Stimulated activated CD4-positive, alpha-beta T cell treated with anti-CD3 and anti-CD28 coated beads, Interleukin-1b, Interleukin-23, amount 100 ng/mL, for 1 hour (primary cell): Measurements from ENCODE around the gene SERPING1.

ENCODE experiments used
- DNase-seq, 2 donors: peaks; one replicate each; pipeline ENCODE4 v3.0.0-alpha.2; 2020; ENCODE audit warnings: low read depth in 2 of 2

Gene SERPING1

DNA sequence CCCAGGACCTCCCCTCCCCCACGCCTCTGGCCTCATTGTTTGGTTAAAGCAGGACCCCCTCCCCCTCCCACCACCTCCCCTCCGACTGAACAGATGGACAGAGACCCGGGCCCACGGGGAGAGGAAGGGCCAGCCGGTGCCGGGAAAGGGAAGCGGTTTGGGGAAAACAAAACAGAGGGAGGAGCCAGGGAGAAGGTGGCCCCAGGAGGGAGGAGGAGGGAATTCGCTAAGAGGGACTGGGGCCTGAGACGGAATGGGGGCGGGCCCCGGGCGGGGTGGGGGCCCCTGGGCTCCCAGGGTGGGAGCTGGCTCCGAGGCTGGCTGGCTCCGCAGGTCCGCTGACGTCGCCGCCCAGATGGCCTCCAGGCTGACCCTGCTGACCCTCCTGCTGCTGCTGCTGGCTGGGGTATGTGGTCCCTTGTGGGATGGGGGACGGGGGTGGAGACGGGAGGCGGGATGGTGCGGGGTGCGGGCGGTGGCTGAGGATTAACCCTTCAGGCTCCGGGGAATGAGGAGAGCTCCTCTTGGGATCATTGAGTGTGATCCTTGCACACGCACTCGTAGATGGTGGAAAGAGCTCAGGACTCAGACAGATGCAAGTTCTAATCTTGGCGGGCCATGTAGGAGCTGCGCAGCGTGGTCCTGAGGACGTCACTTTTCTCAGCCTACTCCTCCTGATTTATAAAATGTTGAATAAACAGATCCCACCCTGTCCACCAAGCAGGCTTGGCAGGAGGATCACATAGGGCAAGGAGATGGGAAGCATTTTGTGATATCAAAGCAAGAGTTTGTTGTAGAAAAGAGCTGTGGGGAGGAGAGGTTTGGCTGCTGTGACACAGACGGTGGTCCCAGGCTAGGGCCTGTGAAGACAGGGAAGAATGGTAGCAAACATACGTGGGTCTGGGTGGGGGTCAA, 688 bp downstream of the SERPING1 start:
- DNase-seq, result no peak

DNA sequence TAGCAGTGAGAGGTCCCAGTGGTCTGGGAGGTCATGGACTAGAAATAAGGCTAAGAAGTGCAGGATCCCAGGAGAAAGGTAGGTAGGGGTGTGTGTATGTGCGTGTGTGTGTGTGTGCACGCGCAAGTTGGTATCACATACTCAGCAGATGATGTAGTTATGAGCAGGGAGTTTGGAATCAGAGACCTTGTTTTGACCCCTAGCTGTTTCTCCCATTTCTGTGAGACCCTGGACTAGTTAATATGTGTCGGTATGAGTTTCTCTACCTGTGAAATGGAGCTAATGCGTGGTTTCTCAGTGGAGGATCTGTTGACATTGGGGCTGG, 1.3 kb downstream of the SERPING1 start:
- DNase-seq, result no peak

DNA sequence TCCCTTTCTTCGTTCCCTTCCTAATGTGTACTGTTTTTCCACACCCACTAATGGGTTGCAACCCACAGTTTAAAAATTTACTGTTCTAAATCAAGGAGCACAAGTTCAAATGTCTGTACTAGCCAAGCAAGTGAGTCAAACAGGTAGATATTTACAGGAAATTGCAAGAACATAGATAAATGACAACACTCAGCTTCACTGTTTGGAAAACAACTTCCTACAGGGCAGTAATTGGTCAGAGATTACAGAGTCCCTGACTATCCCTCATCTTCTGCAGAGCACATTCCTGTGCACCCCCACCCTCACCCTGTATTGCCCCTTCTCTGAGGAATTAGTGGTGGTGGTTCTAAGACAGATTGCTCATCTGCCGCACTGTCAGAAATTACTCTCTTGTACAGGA, 1.9 kb downstream of the SERPING1 start:
- DNase-seq, result no peak

DNA sequence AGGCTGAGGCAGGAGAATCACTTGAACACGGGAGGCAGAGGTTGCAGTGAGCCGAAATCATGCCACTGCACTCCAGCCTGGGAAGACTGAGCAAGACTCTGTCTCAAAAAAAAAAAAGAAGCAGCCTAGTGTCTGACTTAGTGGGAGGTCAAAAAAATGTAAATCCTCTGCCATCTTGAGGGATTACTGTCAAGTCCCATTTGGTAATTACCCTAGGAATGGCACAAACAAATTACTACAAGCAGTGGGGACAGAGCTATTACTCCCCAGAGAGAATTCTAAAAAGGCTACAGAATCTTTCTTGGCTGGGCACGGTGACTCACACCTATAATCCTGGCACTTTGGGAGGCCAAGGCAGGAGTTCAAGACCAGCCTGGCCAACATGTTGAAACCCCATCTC, 3.8 kb downstream of the SERPING1 start:
- no peak for DNase-seq

DNA sequence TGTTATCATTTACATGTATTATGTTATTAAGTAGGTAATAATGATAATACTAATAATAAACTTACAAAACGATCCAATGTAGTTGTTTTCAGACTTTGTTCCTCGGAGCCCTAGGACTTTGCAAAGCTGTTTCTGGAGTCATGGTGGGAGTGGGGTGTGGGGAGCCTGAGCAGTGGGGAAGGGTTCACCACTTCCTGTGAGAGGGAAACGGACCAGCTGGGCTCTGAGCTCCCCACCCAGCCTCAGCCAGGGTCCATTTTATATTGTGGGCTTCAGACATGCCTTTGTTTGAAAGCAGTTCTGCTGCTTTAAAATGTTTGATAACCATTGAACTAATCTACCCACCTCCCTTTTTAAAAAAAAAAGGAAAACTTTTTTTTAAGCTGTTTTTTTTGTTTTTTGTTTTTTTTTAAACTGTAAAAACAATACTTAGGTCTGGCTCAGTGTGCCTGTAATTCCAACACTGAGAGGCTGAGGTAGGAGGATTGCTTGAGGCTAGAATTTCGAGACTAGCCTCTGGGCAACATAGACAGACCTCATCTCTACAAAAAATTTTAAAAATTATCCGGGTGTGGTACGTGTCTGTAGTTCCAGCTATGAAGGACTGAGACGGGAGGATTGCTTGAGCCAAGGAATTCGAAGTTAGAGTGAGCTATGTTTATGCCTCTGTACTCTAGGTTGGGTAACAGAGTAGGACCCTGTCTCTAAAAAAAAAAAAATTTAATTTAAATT, 7.0 kb downstream of the SERPING1 start:
- DNase-seq, result no peak

DNA sequence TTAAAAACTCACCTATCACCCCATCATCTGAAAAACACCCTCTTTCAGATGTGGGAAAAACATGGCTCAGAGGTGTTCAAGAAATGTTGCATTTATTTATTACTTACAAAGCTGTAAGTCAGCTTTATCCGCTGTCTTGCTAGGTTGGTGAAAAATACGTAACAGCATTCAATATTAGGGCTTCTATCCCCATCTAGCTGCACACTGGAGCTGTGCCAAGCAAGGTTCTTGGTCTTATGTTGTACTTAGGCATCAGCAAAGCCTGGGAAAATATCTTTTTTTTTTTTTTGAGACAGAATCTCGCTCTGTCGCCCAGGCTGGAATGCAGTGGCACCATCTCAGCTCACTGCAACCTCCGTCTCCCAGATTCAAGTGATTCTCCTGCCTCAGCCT, 7.5 kb downstream of the SERPING1 start:
- no peak for DNase-seq

DNA sequence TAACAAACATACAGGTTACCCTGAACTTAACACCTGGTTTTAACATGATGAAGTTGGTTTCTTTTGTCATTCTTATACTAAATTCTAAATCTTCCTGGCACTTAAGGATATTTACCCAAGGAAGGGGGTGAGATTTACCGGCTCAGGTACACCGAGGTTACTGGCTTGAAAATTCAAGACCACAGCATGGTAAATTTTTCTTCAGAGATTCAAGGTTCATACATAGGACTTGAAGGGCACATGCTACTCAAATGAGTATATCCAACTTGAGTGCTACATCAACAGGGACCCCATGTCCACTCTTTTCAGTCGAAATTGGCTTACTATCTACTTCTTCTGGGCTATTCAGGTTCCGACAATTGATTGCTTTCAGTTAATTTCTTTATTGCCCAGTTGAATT, 12.7 kb downstream of the SERPING1 start:
- no peak for DNase-seq

DNA sequence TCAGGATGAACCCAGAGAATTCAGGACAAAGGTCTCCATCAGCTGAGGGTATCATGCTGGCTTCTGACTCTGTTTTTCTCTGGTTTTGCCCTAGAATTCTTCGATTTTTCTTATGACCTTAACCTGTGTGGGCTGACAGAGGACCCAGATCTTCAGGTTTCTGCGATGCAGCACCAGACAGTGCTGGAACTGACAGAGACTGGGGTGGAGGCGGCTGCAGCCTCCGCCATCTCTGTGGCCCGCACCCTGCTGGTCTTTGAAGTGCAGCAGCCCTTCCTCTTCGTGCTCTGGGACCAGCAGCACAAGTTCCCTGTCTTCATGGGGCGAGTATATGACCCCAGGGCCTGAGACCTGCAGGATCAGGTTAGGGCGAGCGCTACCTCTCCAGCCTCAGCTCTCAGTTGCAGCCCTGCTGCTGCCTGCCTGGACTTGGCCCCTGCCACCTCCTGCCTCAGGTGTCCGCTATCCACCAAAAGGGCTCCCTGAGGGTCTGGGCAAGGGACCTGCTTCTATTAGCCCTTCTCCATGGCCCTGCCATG, 16.8 kb downstream of the SERPING1 start:
- no peak for DNase-seq

DNA sequence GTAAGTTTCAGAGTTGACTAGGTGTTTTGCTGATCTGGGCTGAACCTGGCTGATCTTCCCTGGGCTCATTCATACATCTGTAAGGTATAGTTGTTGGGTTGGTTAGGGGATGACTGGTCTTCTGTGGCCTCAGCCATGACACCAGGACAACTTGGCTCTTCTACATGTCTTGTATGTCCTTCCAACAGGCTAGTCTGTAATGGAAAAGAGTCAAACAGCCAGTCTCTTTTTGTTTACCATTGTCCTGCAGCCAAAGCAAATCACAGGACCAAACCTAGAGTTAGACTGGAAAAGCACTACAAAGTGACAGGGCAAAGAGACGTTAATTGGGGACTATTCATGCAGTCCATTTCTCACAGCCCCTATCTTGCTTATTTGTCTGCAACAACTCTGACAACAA, 17.8 kb downstream of the SERPING1 start:
- no peak for DNase-seq

DNA sequence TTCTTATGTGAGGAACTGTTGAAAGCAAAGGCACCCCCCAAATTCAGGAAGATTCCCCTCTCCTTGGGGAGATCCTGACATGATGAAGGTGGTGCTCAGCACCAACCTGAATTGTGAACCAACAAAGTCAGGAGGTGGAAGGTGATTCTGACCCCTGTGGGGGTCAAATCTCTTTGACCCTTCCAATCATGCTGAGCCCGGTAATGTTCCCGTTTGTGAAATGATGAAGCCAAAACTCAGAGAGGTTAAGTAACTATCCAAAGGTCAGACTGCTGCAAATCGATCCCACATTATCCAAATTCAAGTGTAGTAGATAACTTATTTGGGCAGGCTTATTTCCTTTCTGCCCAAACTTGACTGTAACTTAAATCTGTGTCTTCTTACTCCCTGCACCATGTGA, 19.1 kb downstream of the SERPING1 start:
- DNase-seq, result no peak

DNA sequence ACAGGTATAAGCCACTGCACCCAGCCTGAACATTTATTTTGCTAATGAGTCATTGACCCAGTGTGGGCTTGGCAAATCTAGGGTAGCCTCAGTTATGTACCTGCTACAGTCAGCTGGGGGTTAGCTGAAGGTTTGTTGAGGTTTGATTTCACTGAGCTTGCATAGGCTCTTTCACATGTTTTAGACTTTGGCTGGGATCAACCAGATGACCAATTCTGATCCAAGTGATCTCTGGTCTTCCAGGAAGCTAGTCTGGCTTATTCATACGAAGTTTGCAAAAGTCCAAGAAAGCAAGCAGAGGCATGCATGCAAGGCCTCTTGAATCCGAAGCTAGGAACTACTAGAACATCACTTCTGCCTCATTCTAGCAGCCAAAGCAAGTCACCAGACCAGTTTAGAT, 21.0 kb downstream of the SERPING1 start:
- no peak for DNase-seq

DNA sequence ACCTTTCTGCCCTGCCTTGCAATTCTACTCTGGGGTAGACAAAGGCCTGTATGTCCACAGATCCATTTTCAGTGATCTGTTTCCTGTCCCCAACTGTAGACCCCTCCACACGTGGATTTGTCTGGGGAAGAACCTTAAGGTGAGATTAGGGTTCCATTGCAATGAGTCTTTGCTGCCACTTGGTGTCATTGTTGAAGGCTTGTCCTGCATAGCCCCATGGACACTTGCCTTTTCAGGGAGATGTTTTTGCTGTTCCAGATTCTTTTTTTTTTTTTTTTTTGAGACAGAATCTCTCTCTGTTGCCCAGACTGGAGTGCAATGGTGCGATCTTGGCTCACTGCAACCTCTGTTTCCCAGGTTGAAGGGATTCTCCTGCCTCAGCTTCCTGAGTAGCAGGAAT, 21.8 kb downstream of the SERPING1 start:
- DNase-seq, result no peak

DNA sequence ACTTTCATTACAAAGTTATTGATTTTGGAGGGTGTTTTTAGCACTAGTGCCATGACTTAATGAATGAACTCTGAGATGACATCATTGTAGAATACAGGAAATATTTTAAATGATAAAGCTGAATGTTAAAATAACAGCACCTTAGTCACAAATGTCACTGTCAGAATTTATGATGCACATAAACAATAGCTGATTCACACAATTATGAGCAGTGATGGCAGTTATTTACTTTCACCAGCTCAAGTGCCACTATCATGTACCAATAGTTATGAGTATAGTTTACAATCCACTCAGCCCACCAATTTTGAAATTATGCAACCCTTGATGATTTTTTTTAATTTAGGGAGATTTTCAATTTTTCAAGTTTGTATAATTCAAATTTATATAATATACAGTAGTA, 23.0 kb downstream of the SERPING1 start:
- no peak for DNase-seq

DNA sequence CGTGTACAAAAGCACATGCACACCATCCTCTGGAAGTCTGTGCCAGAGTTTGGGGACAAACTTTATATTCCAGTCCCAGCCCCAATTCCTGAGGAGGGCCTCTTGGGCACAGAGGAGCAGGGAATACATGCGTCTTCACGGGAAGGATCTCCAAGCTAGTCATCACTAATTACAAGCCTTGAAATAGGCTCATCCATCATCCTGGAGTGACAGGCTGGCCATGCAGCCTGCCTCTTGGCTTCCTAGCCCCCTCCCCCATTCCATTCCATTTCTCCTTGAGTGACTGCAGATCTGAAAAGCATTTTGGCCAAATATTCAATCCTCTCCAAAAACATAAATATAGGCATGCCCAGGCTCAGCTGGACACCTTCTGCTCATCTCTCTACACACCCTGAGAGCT, 24.8 kb downstream of the SERPING1 start:
- no peak for DNase-seq

DNA sequence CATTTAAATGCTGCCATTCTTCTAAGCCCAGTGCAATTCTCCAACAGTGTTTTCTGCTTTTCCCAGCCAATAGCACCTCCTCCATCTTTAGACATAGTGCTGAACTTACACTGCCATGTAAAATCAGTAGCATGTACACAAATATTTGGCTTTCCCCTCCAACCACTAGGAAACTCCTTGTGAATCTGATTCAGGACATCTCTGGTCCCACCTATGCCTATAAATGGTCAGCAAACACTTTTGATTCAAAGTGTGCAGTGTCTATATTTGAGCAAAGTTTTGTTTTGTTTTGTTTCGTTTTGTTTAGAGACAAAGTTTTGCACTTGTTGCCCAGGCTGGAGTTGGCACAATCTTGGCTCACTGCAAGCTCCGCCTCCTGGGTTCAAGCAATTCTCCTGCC, 27.4 kb downstream of the SERPING1 start:
- DNase-seq, result no peak

DNA sequence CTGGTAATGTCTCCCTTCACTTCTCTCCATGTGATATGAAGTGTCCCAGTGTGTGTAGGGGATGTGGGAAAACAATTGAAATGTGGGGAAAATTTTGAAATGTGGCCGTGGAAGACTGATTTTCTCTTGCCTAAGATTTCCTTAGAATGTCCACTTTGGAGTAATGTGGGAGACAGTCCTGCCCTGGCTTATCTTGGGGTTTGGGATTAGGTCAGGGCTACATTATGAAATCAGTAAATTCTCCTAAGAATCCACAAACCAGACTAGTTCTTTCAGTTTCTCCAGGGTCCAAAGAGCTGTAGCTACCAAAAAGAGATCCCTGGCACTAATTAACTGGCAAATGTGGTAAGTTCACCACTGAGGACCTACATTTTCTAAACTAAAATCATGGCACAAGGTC, 29.4 kb downstream of the SERPING1 start:
- DNase-seq, result no peak

DNA sequence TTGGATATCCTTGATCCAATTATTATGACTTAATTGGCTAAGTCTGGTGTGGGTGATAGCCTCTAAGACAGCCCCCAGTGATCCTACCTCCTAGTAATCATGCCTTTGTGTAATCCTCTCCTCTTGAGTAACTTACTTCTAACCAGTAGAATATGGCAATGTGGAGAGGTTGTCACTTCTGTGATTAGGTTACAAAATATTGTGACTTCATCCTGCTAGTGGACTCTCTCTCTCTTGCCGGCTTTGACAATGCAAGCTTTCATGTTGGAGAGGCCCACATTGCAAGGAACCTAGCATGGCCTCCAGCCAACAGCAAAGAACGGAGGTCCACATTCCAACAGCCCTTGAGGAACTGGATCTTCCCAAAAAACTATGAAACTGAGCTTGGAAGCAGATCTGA, 32.7 kb downstream of the SERPING1 start:
- DNase-seq, result no peak

DNA sequence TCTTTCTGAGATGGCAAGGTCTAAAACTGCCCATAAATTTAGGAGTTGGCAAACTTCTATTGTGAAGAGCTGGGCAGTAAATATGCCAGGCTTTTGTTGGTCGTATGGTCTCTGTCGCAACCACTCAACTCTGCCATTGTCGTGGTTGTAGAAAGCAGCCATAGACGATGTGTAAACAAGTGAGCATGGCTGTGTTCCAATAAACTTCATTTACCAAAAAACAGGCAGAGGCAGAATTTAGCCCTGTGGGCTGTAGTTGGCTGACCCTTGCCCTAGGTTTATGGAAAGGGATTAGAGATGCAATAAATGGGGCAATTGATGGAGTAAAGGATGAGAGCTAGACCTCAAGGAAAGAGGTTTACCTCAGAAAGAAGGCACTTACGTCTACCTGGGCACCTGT, 34.6 kb downstream of the SERPING1 start:
- no peak for DNase-seq

DNA sequence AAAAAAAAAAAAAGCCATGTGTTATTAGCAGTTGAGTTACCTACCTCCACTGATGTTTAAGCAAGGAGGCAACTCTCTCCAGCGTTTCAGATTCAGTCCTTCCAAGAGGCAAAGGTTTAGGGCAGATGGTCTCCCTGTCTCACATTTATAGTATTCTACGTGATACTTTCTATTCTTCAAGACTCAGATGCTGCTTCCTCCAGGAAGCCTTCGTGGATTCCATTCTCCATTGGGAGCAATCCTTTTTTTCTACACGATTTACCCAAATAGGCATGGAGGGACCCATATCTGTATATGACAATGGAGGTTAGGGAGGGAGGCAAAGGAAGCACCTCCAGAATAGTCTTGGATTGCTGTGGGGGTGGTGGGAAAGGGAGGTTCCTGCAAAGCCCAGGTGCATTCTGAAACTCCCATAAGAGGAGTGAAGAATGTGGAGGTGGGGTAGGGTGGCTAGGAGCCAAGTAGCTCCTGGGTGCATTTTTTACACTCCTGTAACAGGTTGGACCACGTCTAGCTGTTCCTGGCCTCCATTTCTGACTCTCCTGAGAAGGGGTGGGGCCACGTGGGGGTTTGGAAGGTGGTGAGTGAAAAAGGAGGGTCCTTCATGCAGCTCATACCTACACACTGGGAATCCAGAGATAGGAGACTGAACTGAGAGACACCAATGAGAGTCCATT, 36.0 kb downstream of the SERPING1 start:
- no peak for DNase-seq

DNA sequence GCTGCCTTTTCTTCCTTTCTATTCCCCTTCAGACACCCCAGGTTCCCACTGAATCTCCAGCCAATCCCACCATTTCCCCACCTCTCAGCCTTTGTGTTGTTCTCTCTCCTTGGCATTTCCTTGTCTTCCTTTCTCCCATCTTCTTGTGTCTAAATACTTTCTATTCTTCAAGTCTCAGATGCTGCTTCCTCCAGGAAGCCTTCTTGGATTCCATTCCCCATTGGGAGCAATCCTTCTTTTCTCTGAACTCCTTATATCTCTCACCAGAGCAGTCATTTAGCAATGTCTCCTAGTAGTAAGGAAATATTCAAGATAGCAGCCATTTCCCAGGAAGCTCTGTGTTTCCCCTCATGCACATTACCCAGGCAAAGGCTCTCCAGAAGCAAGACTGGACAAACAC, 36.8 kb downstream of the SERPING1 start:
- no peak for DNase-seq

DNA sequence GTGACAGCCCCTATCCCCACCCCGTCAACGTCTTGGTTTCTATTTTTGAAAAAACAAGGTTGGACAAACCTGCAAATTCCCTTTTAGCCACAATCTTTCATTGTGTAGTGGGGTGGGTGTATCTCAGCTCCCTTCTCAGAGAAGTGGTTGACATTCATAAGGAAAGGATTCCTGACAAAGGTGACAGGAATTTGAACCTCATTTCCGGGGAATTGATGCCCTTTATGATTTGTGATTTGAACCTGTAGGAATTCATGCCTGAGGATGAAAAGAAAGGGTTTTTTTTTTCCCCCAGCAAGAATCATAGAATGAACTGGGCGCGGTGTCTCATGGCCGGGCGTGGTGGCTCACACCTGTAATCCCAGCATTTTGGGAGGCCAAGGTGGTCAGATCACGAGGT, 37.8 kb downstream of the SERPING1 start:
- no peak for DNase-seq

DNA sequence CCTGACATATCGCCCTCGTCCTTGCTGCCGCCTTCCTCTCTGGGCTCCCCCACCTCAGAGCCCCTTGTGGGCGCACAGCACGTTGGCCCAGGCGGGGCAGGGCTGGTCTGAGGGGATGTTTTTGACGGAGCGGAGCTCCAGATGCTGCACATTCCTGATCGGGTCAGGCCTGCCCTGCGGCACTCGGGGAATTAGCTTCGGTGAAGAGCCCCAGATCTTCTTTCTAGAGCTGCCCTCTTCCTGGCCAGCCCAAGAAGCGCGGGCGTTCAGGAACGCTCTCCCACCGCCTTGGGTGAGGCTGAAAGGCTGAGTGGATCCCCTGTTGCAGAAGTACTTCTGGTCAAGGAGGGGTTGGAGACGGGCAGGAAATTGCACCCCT, 40.1 kb downstream of the SERPING1 start:
- DNase-seq, result no peak
